T-helper 2 cell treated with Interferon-gamma antibody and Interleukin-4, amounts not matched to agents 5 μg/mL and 100 μg/mL, for 36 hours (primary cell): ENCODE measurements around the gene OR1J4.
"Not testable (repeated sequence)": the region's sequence is repeated elsewhere in the genome, so short reads cannot be mapped to it uniquely, and the experiment has no call there.

ENCODE experiments used
- DNase-seq: peaks from one replicate; pipeline ENCODE4 v3.0.0; 2021; ENCODE audit warnings: low spot score
- H3K27ac Mint-ChIP-seq: one replicate; pipeline ENCODE4 v1.8.0; 2021; ENCODE audit warnings: mild to moderate bottlenecking, mixed read lengths
- H3K27me3 Mint-ChIP-seq: one replicate; pipeline ENCODE4 v1.8.0; 2021; ENCODE audit warnings: low read depth, mixed read lengths
- H3K36me3 Mint-ChIP-seq: one replicate; pipeline ENCODE4 v1.8.0; 2021; ENCODE audit warnings: low read depth, mixed read lengths
- H3K4me1 Mint-ChIP-seq: one replicate; pipeline ENCODE4 v1.8.0; 2021; ENCODE audit warnings: low read depth, mixed read lengths
- H3K4me3 Mint-ChIP-seq: one replicate; pipeline ENCODE4 v1.8.0; 2022; ENCODE audit warnings: mild to moderate bottlenecking, moderate library complexity, mixed read lengths
- H3K9me3 Mint-ChIP-seq: one replicate; pipeline ENCODE4 v1.8.0; 2021; ENCODE audit warnings: mixed read lengths

Gene OR1J4, protein sequence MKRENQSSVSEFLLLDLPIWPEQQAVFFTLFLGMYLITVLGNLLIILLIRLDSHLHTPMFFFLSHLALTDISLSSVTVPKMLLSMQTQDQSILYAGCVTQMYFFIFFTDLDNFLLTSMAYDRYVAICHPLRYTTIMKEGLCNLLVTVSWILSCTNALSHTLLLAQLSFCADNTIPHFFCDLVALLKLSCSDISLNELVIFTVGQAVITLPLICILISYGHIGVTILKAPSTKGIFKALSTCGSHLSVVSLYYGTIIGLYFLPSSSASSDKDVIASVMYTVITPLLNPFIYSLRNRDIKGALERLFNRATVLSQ

DNA sequence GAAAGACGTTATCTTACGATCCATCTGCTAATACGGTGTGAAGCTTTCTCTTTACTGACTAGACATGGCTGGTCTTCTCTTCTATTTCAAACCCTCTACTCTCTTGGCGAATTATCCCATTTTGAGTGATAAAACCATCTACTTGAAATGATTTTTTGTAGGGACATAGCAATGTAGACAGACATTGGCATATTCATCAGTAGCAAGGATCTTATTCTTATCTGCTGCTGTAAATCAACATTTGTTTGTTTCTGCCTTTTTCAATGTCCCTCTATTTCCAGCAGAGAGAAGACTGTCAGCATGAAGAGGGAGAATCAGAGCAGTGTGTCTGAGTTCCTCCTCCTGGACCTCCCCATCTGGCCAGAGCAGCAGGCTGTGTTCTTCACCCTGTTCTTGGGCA lies at the start of gene OR1J4:
TSS of gene OR1J4 (plus strand) at position 301 of the 400 bp plus-strand sequence. CDS start at position 301, 0 bp downstream.
- H3K4me1 Mint-ChIP-seq, result no peaks in the 10 kb centered on the region
- no peak for DNase-seq
- no peaks in the 10 kb centered on the region for H3K36me3 Mint-ChIP-seq
- no peaks in the 10 kb centered on the region for H3K9me3 Mint-ChIP-seq
- peaks cover 3% of the 10 kb centered on the region for H3K27me3 Mint-ChIP-seq
- no peak within 1 kb of the TSS for H3K27ac Mint-ChIP-seq
- no peak within 1 kb of the TSS for H3K4me3 Mint-ChIP-seq

DNA sequence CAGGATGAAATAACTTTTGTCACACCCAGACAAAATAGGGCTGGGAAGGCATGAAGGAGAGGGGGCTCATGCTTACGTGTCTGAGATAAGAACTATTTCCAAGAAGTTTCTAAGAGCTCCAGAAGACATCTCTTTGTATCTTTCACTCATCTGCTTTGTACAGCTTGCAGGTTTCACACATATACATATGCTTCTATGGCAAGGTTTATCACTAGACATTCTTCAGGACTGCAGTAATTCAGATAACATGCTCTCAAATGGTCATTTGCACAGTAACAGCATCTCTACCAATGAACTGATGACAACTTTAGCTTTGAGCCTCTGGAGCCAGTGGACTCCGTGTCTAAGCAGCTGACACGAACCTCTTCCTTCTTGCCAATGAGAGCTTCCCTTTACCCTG lies 44.4 kb upstream of the OR1J4 start:
- Mint-ChIP-seq H3K27me3 (peaks cover 9% of the 10 kb centered on the region), H3K4me3 (no peak overlapping the region), H3K36me3 (no peaks in the 10 kb centered on the region), H3K4me1 (no peaks in the 10 kb centered on the region), H3K27ac (no peak overlapping the region), H3K9me3 (no peaks in the 10 kb centered on the region)
- DNase-seq, result no peak

- H3K27me3 Mint-ChIP-seq, result peaks cover 9% of the 10 kb centered on the region
- H3K36me3 Mint-ChIP-seq, result no peaks in the 10 kb centered on the region
- no peaks in the 10 kb centered on the region for H3K9me3 Mint-ChIP-seq
- H3K27ac Mint-ChIP-seq, result no peak overlapping the region
- H3K4me1 Mint-ChIP-seq, result no peaks in the 10 kb centered on the region
- no peak overlapping the region for H3K4me3 Mint-ChIP-seq
- DNase-seq, result no peak
Observed at GRCh38 chr9:122475717-122476116, 43.2 kb upstream of the OR1J4 start.

DNA sequence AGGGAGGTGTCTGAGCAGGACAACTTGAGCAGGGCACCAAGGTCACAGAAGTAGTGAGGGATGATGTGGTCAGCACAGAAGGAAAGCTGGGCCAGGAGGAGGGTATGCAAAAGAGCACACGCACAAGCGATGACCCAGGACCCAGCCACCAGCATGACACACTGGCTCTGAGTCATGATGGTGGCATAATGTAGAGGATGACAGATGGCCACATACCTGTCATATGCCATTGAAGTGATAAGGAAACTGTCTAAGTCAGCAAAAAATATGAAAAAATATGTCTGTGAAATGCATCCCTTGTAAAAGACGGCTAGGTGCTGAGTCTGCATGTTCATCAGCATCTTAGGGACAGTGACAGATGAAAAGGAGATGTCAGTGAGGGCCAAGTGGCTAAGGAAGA lies 41.6 kb upstream of the OR1J4 start:
- Mint-ChIP-seq H3K9me3 (no peaks in the 10 kb centered on the region), H3K27me3 (peaks cover 11% of the 10 kb centered on the region), H3K36me3 (no peaks in the 10 kb centered on the region), H3K4me1 (no peaks in the 10 kb centered on the region), H3K27ac (no peak overlapping the region), H3K4me3 (no peak overlapping the region)
- DNase-seq, result no peak

DNA sequence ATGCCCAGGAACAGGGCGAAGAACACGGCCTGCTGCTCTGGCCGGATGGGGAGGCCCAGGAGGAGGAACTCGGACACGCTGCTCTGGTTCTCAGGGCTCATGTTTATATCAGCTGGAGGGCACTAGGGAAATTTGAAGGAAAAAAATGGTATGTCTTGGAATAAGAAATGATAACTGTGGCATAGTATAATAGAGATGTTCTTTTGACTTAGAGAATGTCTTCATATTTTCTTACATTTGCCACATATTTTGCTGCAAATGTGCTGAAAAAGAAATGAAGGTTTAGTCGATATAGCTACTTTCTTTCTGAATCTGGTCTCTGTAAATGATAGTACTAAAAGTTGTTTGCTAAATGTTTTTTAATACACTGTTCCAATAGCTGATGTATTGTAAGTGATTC lies 41.1 kb upstream of the OR1J4 start, which contains the start of gene OR1J1:
TSS of gene OR1J1 (minus strand) at position 101 of the 400 bp plus-strand sequence. CDS start at position 101, 0 bp downstream.
- no peak for DNase-seq
- Mint-ChIP-seq H3K9me3 (no peaks in the 10 kb centered on the region), H3K27ac (no peak within 1 kb of the TSS), H3K36me3 (no peaks in the 10 kb centered on the region), H3K4me3 (no peak within 1 kb of the TSS), H3K27me3 (peaks cover 13% of the 10 kb centered on the region), H3K4me1 (no peaks in the 10 kb centered on the region)

- Mint-ChIP-seq H3K36me3 (no peaks in the 10 kb centered on the region), H3K27ac (no peak overlapping the region), H3K4me1 (no peaks in the 10 kb centered on the region), H3K4me3 (no peak overlapping the region), H3K9me3 (no peaks in the 10 kb centered on the region), H3K27me3 (peaks cover 13% of the 10 kb centered on the region)
- DNase-seq, result no peak
Observed at GRCh38 chr9:122479062-122479461, 39.9 kb upstream of the OR1J4 start.

- Mint-ChIP-seq H3K4me3 (no peak overlapping the region), H3K27me3 (peaks cover 2% of the 10 kb centered on the region), H3K27ac (no peak overlapping the region), H3K36me3 (no peaks in the 10 kb centered on the region), H3K4me1 (no peaks in the 10 kb centered on the region), H3K9me3 (no peaks in the 10 kb centered on the region)
- no peak for DNase-seq
Observed at GRCh38 chr9:122498883-122499288, 20.1 kb upstream of the OR1J4 start.

- no peak overlapping the region for H3K4me3 Mint-ChIP-seq
- no peak overlapping the region for H3K27ac Mint-ChIP-seq
- no peaks in the 10 kb centered on the region for H3K36me3 Mint-ChIP-seq
- peaks cover 6% of the 10 kb centered on the region for H3K27me3 Mint-ChIP-seq
- H3K4me1 Mint-ChIP-seq, result no peaks in the 10 kb centered on the region
- H3K9me3 Mint-ChIP-seq, result no peaks in the 10 kb centered on the region
- DNase-seq, result no peak
Observed at GRCh38 chr9:122506964-122507363, 12.0 kb upstream of the OR1J4 start.

GRCh38 chr9:122510502-122510901 lies 8.4 kb upstream of the OR1J4 start, which contains the start of gene OR1J2:
Gene OR1J2, plus strand, starts transcription at chr9:122510802. Its CDS starts 0 bp downstream, at chr9:122510802.
- Mint-ChIP-seq H3K36me3 (no peaks in the 10 kb centered on the region), H3K4me1 (no peaks in the 10 kb centered on the region), H3K27ac (no peak within 1 kb of the TSS), H3K4me3 (no peak within 1 kb of the TSS), H3K27me3 (peaks cover 8% of the 10 kb centered on the region), H3K9me3 (no peaks in the 10 kb centered on the region)
- DNase-seq, result no peak

DNA sequence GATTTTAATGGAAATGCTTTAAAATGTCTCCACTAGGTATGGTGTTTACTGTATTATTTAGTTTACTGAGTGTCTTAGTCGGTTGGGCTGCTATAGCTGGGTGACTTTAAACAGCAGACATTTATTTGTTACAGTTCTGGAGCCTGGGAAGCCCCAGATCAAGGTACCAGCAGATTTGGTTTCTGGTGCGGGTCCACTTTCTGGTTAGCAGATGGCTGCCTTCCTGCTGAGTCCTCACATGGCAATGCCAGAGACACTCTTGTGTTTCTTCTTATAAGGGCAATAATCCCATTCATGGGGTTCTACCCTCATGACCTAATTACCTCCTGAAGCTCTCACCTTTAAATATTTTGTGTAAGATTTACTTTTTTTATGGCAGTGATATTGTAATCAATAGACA lies 715 bp upstream of the OR1J4 start:
- H3K9me3 Mint-ChIP-seq, result no peaks in the 10 kb centered on the region
- H3K4me3 Mint-ChIP-seq, result no peak overlapping the region
- no peaks in the 10 kb centered on the region for H3K36me3 Mint-ChIP-seq
- no peak for DNase-seq
- no peak overlapping the region for H3K27ac Mint-ChIP-seq
- peaks cover 3% of the 10 kb centered on the region for H3K27me3 Mint-ChIP-seq
- no peaks in the 10 kb centered on the region for H3K4me1 Mint-ChIP-seq

DNA sequence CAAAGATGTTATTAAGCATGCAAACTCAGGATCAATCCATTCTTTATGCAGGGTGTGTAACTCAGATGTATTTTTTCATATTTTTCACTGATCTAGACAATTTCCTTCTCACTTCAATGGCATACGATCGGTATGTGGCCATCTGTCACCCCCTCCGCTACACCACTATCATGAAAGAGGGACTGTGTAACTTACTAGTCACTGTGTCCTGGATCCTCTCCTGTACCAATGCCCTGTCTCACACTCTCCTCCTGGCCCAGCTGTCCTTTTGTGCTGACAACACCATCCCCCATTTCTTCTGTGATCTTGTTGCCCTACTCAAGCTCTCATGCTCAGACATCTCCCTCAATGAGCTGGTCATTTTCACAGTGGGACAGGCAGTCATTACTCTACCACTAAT lies 435 bp downstream of the OR1J4 start:
- H3K27me3 Mint-ChIP-seq, result no peaks in the 10 kb centered on the region
- H3K4me3 Mint-ChIP-seq, result no peak overlapping the region
- no peaks in the 10 kb centered on the region for H3K36me3 Mint-ChIP-seq
- H3K9me3 Mint-ChIP-seq, result no peaks in the 10 kb centered on the region
- DNase-seq, result no peak
- no peaks in the 10 kb centered on the region for H3K4me1 Mint-ChIP-seq
- H3K27ac Mint-ChIP-seq, result no peak overlapping the region

DNA sequence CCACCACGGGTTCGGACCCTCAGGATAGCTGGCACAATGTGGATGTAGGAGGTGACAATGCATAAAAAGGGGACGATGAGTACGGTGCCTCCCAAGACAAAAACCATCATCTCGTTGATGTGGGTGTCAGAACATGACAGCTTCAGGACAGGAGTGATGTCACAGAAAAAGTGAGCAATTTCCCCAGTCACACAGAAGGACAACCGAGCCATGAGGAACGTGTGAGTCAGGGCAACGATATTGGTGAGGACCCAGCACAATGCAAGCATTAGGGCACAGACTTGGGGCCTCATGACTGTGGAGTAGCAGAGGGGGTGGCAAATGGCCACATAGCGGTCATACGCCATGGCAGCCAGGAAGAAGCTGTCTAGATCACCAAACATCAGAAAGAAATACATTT lies 7.7 kb downstream of the OR1J4 start:
- Mint-ChIP-seq H3K36me3 (no peaks in the 10 kb centered on the region), H3K4me1 (no peaks in the 10 kb centered on the region), H3K9me3 (no peaks in the 10 kb centered on the region), H3K4me3 (no peak overlapping the region), H3K27me3 (no peaks in the 10 kb centered on the region), H3K27ac (no peak overlapping the region)
- peak; percentile 5 for DNase-seq

DNA sequence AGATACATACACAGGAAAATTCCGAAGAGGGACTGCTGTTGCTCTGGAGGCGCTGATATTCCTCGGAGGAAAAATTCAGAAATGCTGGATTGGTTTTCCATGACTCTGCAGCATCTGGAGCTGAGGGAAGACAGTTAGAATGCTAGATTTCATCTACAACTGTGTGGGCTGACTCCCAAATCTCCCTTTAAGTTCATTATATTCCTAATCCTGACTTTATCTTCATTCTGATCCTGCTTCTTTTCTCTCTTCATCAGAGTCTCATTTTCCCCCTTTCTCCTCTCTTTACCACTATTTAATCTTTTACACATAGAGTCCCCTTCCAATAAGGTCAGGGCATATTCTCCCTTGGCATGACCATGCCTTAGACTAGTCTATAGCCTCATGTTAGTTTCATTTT lies 8.3 kb downstream of the OR1J4 start, which contains the start of gene OR1N1:
TSS of gene OR1N1 (minus strand) at position 101 of the 400 bp plus-strand sequence. CDS start at position 101, 0 bp downstream.
- Mint-ChIP-seq H3K4me3 (no peak within 1 kb of the TSS), H3K9me3 (no peaks in the 10 kb centered on the region), H3K4me1 (no peaks in the 10 kb centered on the region), H3K36me3 (no peaks in the 10 kb centered on the region), H3K27ac (no peak within 1 kb of the TSS), H3K27me3 (no peaks in the 10 kb centered on the region)
- no peak for DNase-seq

DNA sequence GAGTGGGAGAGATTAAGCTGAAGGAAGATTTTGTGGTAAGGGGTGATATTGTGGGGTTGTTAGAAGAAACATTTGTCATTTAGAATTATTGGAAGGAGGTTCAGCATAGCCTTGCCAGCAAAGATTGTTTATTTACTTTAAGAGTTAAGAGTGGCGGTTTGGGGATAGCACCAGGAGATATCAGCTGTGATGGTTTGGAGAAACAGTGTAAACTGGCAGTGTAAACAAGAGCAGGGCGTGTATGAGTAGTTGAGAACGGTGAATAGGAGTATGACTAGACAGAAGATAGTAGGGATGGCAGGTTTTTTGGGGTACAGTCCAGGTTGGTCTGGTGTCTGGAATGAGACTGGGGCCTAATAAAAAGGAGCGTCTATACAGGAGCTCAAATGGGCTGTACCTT lies 12.2 kb downstream of the OR1J4 start:
- H3K4me1 Mint-ChIP-seq, H3K27me3 Mint-ChIP-seq, H3K9me3 Mint-ChIP-seq, H3K4me3 Mint-ChIP-seq, H3K36me3 Mint-ChIP-seq, H3K27ac Mint-ChIP-seq, DNase-seq: not testable (repeated sequence)

- no peak for DNase-seq
- Mint-ChIP-seq H3K27ac (no peak overlapping the region), H3K27me3 (no peaks in the 10 kb centered on the region), H3K4me1 (no peaks in the 10 kb centered on the region), H3K4me3 (no peak overlapping the region), H3K9me3 (no peaks in the 10 kb centered on the region), H3K36me3 (no peaks in the 10 kb centered on the region)
Observed at GRCh38 chr9:122536134-122536533, 17.2 kb downstream of the OR1J4 start.
